GM12801 (cell line): ENCODE measurements around the gene ESCO1.

ENCODE experiments used
- TF ChIP-seq, protein P1 (sequence below): IDR thresholded peaks from one replicate; pipeline ENCODE4 v1.5.1; 2011; ENCODE audit warnings: control low read depth; ENCODE audit not compliant: insufficient read length; ENCODE audit errors: extremely low read depth

The ESCO1 gene

DNA sequence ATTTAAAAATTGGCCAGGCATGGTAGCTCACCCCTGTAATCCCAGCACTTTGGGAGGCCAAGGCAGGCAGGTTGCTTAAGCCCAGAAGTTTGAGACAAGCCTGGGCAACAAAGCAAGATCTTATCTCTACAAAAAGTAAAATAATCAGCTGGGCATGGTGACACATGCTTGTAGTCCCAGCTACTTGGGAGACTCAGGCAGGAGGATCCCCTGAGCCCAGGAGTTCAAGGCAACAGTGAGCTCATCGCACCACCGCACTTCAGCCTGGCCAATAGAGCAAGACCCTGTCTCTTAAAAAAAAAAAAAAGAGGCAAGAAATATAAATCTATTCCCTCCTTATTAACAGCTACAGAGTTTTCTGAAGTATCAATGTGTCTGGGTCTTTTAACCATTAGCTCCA lies 51.9 kb downstream of the ESCO1 start:
- TF ChIP-seq, protein P1, sequence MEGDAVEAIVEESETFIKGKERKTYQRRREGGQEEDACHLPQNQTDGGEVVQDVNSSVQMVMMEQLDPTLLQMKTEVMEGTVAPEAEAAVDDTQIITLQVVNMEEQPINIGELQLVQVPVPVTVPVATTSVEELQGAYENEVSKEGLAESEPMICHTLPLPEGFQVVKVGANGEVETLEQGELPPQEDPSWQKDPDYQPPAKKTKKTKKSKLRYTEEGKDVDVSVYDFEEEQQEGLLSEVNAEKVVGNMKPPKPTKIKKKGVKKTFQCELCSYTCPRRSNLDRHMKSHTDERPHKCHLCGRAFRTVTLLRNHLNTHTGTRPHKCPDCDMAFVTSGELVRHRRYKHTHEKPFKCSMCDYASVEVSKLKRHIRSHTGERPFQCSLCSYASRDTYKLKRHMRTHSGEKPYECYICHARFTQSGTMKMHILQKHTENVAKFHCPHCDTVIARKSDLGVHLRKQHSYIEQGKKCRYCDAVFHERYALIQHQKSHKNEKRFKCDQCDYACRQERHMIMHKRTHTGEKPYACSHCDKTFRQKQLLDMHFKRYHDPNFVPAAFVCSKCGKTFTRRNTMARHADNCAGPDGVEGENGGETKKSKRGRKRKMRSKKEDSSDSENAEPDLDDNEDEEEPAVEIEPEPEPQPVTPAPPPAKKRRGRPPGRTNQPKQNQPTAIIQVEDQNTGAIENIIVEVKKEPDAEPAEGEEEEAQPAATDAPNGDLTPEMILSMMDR = no peak

DNA sequence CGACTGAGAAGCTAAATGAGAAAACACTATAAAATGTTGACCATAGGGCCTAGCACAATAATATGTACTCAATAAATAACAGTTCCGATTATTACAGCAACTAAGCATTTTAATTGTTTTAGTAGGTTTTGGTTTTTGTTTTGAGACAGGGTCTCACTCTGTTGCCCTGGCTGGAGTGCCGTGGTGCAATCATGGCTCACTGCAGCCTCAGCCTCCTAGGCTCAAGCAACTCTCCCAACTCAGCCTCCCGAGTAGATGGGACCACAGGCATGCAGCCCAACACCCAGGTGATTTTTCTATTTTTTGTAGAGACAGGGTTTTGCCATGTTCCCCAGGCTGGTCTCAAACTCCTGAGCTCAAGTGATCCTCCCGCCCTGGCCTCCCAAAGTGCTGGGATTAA lies 54.1 kb downstream of the ESCO1 start:
- TF ChIP-seq, protein P1 = no peak

DNA sequence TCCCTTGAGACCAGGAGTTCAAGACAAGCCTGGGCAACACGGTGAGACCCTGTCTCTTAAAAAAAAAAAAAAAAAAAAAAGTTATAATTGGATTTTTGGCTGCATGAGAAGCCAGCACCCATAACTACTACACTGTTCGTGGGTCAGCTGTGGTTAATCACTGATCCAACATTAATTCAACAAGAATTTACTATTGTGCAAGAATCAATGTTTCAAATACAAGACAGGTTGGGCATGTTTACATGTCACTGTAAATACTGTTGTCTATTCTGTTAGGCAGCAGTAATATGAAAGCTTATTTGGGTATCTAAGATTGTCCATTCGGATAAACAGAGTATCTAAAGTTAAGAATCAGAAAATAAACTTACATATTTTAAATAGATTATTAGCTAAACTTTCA lies 62.3 kb downstream of the ESCO1 start:
- TF ChIP-seq, protein P1 = no peak

DNA sequence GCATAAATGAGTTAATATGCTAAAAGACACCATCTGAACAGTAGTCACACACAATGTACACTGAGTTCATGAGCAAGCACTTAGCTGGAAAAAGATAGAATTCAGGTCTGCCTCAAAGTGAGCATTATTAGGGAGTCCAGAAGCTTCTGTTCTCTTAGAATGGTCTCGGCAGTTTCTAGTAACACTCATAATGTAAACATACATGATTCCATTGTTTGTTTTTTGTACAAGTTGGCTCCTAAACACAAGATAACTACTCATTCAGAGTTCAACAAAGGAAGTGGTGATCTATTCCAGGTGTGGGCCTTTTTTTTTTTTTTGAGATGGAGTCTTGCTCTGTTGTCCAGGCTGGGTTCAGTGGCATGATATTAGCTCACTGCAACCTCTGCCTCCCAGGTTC lies 66.2 kb downstream of the ESCO1 start:
- TF ChIP-seq, protein P1 = no peak

DNA sequence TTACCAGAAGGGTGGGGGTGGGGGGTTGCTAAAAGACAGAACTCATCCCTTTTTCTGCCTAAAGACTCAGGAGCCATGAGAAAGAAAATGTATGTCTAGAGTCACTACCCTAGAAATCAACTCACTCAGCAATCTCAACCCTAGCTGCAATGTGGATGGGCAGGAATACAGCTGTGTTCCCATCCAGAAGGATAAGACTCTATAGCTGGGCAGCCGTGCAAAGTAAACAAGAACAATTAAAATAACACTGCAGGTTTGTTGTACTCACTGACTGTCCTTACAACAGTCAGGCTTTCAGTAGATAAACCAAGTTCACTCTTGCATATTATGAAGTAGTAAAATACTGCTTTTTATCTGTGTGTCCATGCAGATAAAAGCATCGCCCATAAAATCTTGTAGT lies 74.0 kb downstream of the ESCO1 start:
- TF ChIP-seq, protein P1 = no peak

DNA sequence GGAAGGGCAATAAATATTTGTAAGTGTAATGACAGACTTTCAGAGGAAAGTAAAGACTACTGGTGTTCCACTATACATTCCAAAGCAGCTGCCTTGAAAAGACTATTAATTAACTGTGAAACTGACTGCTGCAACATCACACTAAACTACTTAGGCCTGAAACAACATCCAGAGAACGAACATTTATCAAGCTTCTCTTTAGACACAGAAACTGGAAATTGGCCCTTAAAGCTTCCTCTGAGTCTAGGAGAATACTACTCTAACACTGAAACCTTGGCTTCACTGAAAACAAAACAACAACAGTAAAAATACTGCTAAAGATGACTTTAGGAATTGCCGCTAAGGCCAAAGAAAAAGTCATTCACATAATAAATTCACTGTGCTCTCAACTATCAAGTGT lies 74.6 kb downstream of the ESCO1 start:
- TF ChIP-seq, protein P1 = no peak

DNA sequence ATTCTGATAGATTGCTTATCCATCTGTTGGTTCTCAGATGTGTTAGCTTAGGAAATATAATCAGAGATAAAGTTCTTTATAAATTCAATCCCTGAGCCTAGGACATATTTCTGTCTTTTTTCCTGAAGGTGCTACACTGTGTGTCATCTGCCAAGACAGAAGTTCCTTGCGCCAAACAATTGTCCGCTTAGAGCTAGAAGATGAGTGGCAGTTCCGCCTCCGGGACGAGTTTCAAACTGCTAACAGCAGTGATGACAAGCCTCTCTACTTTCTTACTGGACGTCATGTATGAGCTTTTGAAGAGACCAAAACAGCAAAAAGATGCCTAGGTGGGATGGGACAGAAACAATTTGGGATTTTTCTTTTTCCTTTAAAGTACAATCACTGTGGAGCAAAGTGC lies 78.0 kb downstream of the ESCO1 start:
- TF ChIP-seq, protein P1 = no peak

DNA sequence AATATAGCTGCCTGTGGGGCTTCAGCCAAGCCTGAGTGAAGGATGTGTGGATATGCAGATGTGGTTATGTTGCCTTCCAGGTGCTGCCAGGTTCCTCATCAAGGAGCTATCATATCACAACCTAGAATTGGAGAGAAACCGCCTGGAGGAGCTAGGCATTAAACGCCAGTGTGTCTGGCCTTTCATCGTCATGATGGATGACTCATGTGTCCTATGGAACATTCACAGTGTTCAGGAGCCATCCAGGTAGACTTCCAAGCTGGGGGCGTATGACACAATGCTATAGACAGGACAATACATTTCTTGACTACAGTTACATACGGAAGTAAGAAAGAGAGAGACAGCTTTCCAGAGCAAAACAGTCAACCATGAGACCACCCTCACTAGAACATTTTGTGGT lies 86.8 kb downstream of the ESCO1 start:
- TF ChIP-seq, protein P1 = no peak
